Central memory CD8-positive, alpha-beta T cell (primary cell): Measurements from ENCODE around the gene ADGRE2.
A peak's percentile ranks its signal among the peaks of the same experiment; 100 is the strongest.
"Not testable (repeated sequence)": the region's sequence is repeated elsewhere in the genome, so short reads cannot be mapped to it uniquely, and the experiment has no call there.

ENCODE experiments used
- ATAC-seq: fragments of 150-1000 bp; cut with Tn5 transposase; replicated peaks from 2 replicates; pipeline ENCODE4 v1.10.0; 2022; ENCODE audit warnings: mild to moderate bottlenecking, moderate FRiP score, moderate number of reproducible peaks; ENCODE audit not compliant: poor library complexity, severe bottlenecking; ENCODE audit errors: extremely low read depth
- DNase-seq, 2 donors: peaks; one replicate each; pipeline ENCODE4 v3.0.0; 2021; ENCODE audit warnings: low spot score in 2 of 2
- H3K27ac Mint-ChIP-seq: one replicate; pipeline ENCODE4 v1.8.0; 2022; ENCODE audit warnings: low read depth, mild to moderate bottlenecking, moderate library complexity, mixed read lengths
- H3K27me3 Mint-ChIP-seq: one replicate; pipeline ENCODE4 v1.8.0; 2022; ENCODE audit warnings: mixed read lengths
- H3K36me3 Mint-ChIP-seq: one replicate; pipeline ENCODE4 v1.8.0; 2022; ENCODE audit warnings: mild to moderate bottlenecking, moderate library complexity, mixed read lengths; ENCODE audit not compliant: insufficient read depth
- H3K4me1 Mint-ChIP-seq: one replicate; pipeline ENCODE4 v1.8.0; 2022; ENCODE audit warnings: mixed read lengths
- H3K4me3 Mint-ChIP-seq: one replicate; pipeline ENCODE4 v1.8.0; 2022; ENCODE audit warnings: mild to moderate bottlenecking, moderate library complexity, mixed read lengths
- H3K9me3 Mint-ChIP-seq: one replicate; pipeline ENCODE4 v1.8.0; 2022; ENCODE audit warnings: mixed read lengths

Gene ADGRE2

DNA sequence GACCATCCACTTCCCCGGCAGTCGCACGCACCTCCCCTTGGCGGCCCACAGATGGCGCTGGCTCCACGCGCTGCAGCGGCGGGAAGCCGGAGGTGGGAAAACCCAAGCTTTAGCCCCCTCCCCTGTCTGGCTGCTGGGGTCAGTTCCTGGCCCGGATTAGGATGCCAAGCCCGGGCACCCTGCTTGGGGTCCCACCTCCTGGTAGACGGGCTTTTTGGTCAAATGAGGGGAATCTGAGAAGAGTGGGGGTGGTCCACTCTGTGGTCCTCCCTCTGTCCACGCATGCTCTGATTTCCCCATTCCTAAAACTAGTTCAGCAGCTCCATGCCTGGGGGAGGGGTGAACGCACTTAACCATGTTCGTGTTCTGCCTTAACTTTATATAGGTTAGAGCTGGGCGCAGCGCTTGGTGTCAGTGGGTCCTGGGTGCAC is 8.1 kb upstream of the ADGRE2 start:
- Mint-ChIP-seq H3K36me3 (peaks cover 2% of the 10 kb centered on the region), H3K4me3 (no peak overlapping the region), H3K27me3 (peaks cover 30% of the 10 kb centered on the region), H3K9me3 (no peaks in the 10 kb centered on the region), H3K27ac (no peak overlapping the region), H3K4me1 (peaks cover 8% of the 10 kb centered on the region)
- ATAC-seq, result no peak
- DNase-seq, result no peak

DNA sequence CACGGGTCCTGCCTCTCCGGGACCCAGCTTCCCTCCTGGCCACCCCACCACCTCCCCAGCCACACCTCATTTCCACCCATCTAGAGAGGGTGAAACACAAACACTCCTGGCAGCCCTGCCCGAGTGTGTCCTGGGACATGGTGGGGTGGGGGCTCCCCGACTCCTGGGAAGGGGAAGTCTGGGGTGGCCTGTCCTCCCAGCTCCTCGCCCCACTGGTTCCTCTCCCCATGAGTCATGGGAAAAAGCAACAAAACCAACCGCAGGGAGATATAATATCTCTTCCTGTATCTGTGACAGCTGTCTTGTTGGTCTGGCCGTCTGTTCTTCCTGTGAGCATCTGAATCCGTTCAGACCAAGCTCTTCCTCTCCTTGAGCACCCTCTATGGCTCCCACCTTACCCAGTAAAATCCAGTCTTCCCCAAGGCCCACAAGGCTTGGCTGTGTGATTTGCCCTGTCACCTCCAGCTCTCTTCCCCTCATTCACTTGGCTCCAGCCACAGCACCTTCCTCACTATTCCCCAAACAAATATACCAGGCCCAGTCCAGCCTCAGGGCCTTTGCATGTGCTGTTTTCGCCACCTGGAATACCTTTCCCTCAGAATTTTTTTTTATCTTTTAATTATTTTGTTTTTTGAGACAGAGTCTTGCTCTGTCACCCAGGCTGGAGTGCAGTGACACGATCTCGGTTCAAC is 6.9 kb upstream of the ADGRE2 start:
- H3K9me3 Mint-ChIP-seq, H3K36me3 Mint-ChIP-seq, H3K4me3 Mint-ChIP-seq, H3K4me1 Mint-ChIP-seq, DNase-seq: not testable (repeated sequence)
- Mint-ChIP-seq H3K27me3 (peaks cover 36% of the 10 kb centered on the region), H3K27ac (peak overlapping the region; percentile 29)
- peak; percentile 56 for ATAC-seq

DNA sequence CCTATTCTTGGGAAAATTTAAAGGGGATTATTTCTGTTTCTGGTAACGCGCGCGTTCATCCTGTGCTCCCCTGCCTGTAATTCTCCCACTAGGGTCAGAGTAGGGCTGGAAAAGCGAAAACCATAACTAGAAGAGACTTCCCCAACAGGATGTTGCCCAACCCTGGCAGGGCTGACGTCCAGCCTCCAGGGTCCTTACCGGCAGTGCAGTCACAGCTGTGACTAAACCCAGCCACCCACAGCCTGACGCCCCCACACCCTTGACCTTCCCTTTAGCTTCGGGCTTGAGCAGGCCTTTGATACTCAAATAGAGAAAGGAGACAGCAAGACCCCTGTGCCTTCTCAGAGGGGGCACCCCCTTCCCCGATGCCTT is 6.4 kb upstream of the ADGRE2 start:
- H3K9me3 Mint-ChIP-seq, DNase-seq, H3K4me1 Mint-ChIP-seq, H3K4me3 Mint-ChIP-seq, H3K36me3 Mint-ChIP-seq: not testable (repeated sequence)
- peaks cover 36% of the 10 kb centered on the region for H3K27me3 Mint-ChIP-seq
- peak overlapping the region; percentile 29 for H3K27ac Mint-ChIP-seq
- ATAC-seq, result peak; percentile 32

DNA sequence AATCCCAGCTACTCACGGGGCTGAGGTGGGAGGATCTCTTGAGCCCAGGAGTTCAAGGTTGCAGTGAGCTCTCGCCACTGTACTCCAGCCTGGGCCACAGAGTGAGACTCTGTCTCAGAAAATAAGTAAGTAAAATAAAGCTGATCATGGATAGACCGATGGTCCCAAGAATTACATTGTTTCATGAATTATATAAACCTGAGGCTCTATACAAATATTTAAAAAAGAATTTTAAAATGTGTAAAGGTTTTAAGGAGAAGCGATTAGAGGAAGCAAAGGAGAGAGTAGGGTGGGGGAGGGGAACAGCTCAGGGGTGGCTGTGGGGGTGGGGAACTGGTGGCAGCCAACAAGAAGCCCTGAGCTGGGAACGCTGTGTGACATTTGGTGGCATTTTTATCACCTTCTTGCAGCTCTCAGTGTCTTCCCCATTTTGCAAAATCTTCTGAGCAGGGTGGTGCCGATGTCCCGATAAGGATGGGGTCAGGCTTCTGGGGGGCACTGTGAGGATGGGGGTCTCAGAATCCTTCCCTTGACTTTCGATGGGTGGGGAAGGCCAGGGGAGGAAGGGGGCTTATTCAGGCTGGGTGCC is 5.1 kb upstream of the ADGRE2 start:
- not testable (repeated sequence) for H3K27ac Mint-ChIP-seq, DNase-seq, H3K9me3 Mint-ChIP-seq, ATAC-seq, H3K36me3 Mint-ChIP-seq, H3K4me1 Mint-ChIP-seq, H3K4me3 Mint-ChIP-seq
- peaks cover 48% of the 10 kb centered on the region for H3K27me3 Mint-ChIP-seq

DNA sequence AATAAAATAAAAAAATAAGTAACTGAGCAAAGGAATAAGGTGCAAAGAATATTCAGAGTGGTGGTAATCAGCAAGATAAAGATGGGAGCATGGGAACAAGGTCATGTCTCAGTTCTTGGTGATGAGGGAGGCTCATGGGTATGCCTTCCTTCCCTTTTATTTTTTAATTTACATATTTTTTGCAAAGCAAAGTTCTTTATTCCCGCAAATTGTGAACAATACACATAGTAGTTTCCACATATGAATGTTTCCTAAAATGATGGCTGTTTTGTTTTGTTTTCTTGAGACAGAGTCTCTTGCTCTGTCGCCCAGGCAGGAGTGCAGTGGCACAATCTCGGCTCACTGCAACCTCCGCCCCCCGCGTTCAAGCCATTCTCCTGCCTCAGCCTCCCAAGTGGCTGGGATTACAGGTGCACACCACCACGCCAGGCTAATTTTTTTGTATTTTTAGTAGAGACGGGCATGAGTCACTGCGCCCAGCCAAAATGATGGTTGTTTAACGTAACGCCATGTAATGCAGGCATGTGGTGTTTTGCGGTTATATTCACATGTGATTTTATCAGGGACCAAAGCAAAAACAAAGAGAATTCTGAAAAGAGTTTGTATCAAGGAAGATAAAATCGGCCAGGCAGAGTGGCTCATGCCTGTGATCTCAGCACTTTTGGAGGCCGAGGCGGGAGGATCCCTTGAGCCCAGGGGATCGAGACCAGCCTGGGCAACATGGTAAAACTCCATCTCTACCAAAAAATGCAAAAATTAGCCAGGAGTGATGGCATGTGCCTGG is 4.5 kb upstream of the ADGRE2 start:
- H3K27ac Mint-ChIP-seq, result no peak overlapping the region
- DNase-seq (no peak), ATAC-seq (no peak)
- H3K4me3 Mint-ChIP-seq, result no peak overlapping the region
- peaks cover 8% of the 10 kb centered on the region for H3K4me1 Mint-ChIP-seq
- peaks cover 53% of the 10 kb centered on the region for H3K27me3 Mint-ChIP-seq
- peaks cover 2% of the 10 kb centered on the region for H3K36me3 Mint-ChIP-seq
- H3K9me3 Mint-ChIP-seq, result no peaks in the 10 kb centered on the region

DNA sequence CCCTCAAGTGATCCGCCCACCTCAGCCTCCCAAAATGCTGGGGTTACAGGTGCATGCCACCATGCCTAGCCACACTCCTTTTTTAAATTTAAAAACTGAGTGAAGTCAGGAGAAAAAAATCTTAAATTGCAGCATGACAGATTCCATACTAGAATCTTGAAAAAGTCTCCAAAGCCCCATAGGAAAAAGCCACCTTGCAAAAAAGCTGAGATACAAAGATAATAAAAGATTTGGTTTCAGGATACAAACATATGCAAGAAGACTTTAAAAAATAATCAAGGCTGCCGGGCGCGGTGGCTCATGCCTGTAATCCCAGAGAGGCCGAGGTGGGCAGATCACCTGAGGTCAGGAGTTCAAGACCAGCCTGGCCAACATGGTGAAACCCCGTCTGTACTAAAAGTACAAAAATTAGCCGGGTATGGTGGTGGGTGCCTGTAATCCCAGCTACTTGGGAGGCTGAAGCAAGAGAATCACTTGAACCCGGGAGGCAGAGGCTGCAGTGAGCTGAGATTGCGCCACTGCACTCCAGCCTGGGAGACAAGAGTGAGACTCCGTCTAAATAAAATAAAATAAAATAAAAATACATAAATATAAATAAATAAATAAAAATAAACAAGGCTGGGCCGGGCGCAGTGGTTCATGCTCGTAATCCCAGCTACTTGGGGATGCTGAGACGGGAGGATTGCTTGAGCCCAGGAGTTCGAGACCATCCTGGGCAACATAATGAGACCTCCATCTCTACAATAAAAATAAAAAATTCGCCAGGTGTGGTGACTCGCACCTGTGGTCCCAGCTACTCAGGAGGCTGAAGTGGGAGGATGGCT is 3.6 kb upstream of the ADGRE2 start:
- ATAC-seq, DNase-seq, H3K4me3 Mint-ChIP-seq, H3K36me3 Mint-ChIP-seq, H3K9me3 Mint-ChIP-seq, H3K27ac Mint-ChIP-seq, H3K4me1 Mint-ChIP-seq: not testable (repeated sequence)
- peaks cover 62% of the 10 kb centered on the region for H3K27me3 Mint-ChIP-seq

DNA sequence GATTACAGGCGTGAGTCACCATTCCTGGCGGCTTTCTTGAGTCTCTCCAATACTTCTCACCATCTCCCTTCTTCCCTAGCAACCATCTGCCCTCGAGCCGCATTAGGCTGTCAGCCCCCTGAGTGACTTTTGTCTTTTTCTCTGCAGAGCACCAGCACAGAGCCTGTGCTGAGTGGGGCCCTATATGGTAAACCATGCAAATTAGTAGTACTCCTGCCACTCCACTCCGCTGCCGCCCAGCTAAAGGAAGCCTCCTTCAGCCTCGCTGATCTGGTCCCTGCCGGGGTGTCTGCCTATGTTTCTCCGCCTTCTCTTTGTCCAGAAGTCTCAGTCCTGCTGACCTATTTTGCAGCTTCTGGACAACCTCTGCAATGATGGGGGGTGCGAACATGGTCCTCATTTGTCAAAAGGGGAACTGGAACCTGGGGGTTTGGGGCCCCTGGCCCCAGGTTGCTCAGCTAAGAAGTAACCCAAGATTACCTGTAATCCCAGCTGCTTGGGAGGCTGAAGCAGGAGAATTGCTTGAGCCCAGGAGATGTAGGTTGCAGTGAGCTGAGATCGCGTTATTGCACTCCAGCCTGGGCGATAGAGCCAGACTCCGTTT is 2.4 kb upstream of the ADGRE2 start:
- H3K27ac Mint-ChIP-seq, DNase-seq, H3K9me3 Mint-ChIP-seq, ATAC-seq, H3K4me3 Mint-ChIP-seq, H3K36me3 Mint-ChIP-seq, H3K4me1 Mint-ChIP-seq: not testable (repeated sequence)
- H3K27me3 Mint-ChIP-seq, result peaks cover 63% of the 10 kb centered on the region

DNA sequence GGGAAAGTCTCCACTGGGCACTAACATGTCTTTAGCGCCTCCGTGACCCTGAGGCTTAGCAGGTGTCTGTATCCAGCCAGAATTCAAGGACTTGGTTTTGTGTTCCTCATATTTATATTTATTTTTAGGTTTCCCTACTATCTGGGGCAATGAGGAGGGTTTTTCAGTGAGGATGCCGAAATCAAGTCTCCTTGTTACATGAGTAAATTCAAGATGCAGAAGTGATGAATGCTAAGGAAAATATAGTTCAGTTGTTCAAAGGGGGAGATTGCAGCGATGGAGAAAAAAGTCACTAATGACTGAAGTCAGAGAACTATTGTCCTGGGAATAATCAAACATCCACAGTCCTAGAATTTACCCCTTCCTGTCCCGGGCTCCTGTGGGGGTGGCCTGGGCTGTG is 791 bp upstream of the ADGRE2 start:
- no peak for DNase-seq
- Mint-ChIP-seq H3K36me3 (peaks cover 6% of the 10 kb centered on the region), H3K27me3 (peaks cover 55% of the 10 kb centered on the region), H3K9me3 (no peaks in the 10 kb centered on the region), H3K4me3 (no peak overlapping the region), H3K4me1 (peaks cover 6% of the 10 kb centered on the region), H3K27ac (no peak overlapping the region)
- ATAC-seq, result no peak

DNA sequence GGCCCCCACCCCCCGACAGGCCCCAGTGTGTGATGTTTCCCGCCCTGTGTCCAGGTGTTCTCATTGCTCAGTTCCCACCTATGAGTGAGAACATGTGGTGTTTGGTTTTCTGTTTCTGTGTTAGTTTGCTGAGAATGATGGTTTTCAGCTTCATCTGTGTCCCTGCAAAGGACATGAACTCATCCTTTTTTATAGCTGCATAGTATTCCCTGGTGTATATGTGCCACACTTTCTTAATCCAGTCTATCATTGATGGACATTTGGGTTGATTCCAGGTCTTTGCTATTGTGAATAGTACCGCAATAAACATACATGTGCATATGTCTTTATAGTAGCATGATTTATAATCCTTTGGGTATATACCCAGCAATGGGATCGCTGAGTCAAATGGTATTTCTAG is 715 bp downstream of the ADGRE2 start:
- peaks cover 68% of the 10 kb centered on the region for H3K27me3 Mint-ChIP-seq
- not testable (repeated sequence) for H3K4me3 Mint-ChIP-seq, ATAC-seq, DNase-seq, H3K4me1 Mint-ChIP-seq, H3K9me3 Mint-ChIP-seq, H3K27ac Mint-ChIP-seq, H3K36me3 Mint-ChIP-seq

DNA sequence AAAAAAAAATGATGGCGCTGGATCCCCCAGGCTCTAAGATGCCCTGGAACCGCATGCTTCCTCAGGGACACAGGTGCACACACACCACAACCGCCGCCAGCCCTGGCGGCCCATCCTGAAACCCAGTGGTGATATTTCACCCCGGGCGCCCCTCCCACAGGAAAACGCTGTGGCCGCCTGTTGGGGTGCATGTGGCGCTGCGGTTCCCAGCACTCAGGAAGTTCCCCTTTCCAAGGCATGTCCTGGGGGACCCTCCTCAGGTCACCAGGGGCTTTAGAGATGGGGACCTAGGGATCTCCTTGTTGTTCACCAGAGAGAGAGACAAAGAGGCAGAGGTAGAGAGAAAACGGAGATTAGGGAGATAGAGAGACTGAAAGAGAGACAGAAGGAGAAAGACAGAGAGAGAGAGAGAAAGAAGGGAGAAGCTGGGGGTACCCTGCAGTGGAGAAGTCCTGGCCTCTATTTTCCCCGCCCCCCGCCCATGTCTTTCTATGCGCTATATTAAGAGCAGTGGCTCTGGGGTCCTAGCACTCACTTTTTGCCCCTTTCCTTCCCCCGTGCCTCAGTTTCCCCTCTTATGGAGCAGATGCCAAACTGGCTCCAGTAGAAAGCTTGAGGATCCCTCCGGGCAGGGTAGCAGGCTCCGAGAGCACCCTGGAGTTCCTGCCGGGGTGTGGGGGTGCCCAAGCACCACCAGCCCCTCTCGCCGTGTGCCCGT is 2.3 kb downstream of the ADGRE2 start:
- H3K36me3 Mint-ChIP-seq, result peaks cover 6% of the 10 kb centered on the region
- peaks cover 6% of the 10 kb centered on the region for H3K4me1 Mint-ChIP-seq
- DNase-seq (no peak), ATAC-seq (no peak)
- H3K9me3 Mint-ChIP-seq, result no peaks in the 10 kb centered on the region
- H3K27ac Mint-ChIP-seq, result no peak overlapping the region
- H3K4me3 Mint-ChIP-seq, result peak overlapping the region; percentile 4
- peaks cover 70% of the 10 kb centered on the region for H3K27me3 Mint-ChIP-seq

DNA sequence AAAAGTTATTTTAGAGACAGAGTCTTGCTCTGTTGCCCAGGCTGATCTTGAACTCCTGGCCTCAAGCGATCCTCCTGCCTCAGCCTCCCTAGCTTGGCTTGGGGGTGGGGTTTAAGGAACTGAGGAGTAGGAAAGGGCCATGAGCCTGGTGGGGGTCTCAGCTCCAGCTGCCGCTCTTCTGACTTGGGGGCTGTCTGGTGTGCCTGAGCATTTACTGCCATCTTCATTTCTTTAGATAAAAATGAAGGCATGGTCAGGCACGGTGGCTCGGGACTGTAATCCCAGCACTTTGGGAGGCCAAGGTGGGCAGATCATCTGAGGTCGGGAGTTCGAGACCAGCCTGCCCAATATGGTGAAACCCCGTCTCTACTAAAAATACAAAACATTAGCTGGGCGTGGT is 3.0 kb downstream of the ADGRE2 start:
- H3K27me3 Mint-ChIP-seq, result peaks cover 68% of the 10 kb centered on the region
- H3K36me3 Mint-ChIP-seq, result not testable (repeated sequence)

More for the DNA sequence above, 3.0 kb downstream of the ADGRE2 start:
- not testable (repeated sequence) for H3K4me3 Mint-ChIP-seq, ATAC-seq, DNase-seq, H3K27ac Mint-ChIP-seq, H3K9me3 Mint-ChIP-seq, H3K4me1 Mint-ChIP-seq
